Measurements from ENCODE around the gene MB21D2. TPM values are rescaled to one million over a fixed set of nuclear protein-coding genes. Genes with fewer than 3 reads are reported as not detected.

The MB21D2 gene
- polyA plus RNA-seq, 1 donor (not counting 4 experiments of a cell fraction or from before 2014, with no cell fraction given), result 9.0 TPM

GRCh38 chr3:192889679-192890078 is 28.0 kb downstream of the MB21D2 start:
- dilution Hi-C loops (cut with MboI; ENCODE audit: extremely low pct_ligation_motif_present, low sequenced_read_pairs), result no loop called here
- Histone ChIP-seq H3K4me1 (ENCODE audit: control insufficient read depth, extremely low read depth, insufficient read depth, low read length) (peaks cover 68% of the 10 kb centered on the region), H3K4me2 (ENCODE audit: control insufficient read depth, extremely low read depth, insufficient read depth, low read depth, low read length) (peak overlapping the region; percentile 52), H3K27me3 (ENCODE audit: control insufficient read depth, extremely low read depth, insufficient read depth, low read length) (no peaks in the 10 kb centered on the region), H3K9ac (ENCODE audit: control insufficient read depth, extremely low read depth, insufficient read depth, low read length) (no peak overlapping the region), H3K79me2 (ENCODE audit: control insufficient read depth, insufficient read depth, low read length) (peaks cover 53% of the 10 kb centered on the region), H3K4me3 (ENCODE audit: control insufficient read depth in 2 of 3, extremely low read depth in 1 of 3, insufficient read depth in 2 of 3, low read depth in 1 of 3, low read length in 3 of 3) (no peak overlapping the region), H2AFZ (ENCODE audit: control insufficient read depth, low read length) (no peak overlapping the region), H3K9me3 (ENCODE audit: control insufficient read depth, low read depth, low read length) (no peaks in the 10 kb centered on the region), H4K20me1 (ENCODE audit: control insufficient read depth, extremely low read depth, insufficient read depth, low read length) (no peaks in the 10 kb centered on the region), H3K27ac (ENCODE audit: control insufficient read depth, insufficient read depth, low read length) (peak overlapping the region; percentile 23), H3K9me1 (ENCODE audit: control insufficient read depth, extremely low read depth, insufficient read depth, low read length) (no peaks in the 10 kb centered on the region), H3K36me3 (ENCODE audit: control insufficient read depth in 2 of 2, extremely low read depth in 1 of 2, insufficient read depth in 2 of 2, low read length in 2 of 2) (no peaks in the 10 kb centered on the region)
- FAIRE-seq (no peak), DNase-seq (ENCODE audit: low read depth, low spot score) (no peak)
- TF ChIP-seq CTCF (optimal IDR thresholded peaks at IDR 0.05 in 1 of 3, IDR thresholded peaks at IDR 0.05 in 1 of 3, conservative IDR thresholded peaks at IDR 0.05 in 1 of 3; ENCODE audit: extremely low read depth in 1 of 3, insufficient read depth in 2 of 3, low read length in 3 of 3), result no peak
- no peak for TF ChIP-seq EZH2 (IDR thresholded peaks at IDR 0.05; ENCODE audit: low read length)

DNA sequence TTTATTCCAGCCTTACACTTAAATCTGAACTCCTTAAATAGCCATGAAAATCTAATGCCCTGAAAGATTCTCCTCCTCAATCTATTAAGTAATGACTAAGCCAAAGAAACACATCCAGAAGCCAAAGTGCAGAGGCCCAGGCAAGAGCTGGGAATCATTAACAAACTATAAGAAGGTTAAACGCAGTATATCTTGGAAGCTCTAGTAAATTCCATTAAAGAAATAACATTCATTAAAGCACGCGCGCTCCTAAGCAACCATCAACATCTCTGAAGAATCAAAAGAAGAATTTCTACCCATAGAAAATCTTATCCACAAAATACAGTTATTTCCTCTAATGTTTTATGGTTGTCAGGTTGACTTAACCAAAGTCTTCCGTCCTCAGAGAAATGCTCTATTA is 29.5 kb downstream of the MB21D2 start:
- no peak overlapping the region for H3K9ac ChIP-seq (ENCODE audit: control insufficient read depth, extremely low read depth, insufficient read depth, low read length)
- no peak for DNase-seq (ENCODE audit: low read depth, low spot score)
- peaks cover 71% of the 10 kb centered on the region for H3K4me1 ChIP-seq (ENCODE audit: control insufficient read depth, extremely low read depth, insufficient read depth, low read length)
- no peak overlapping the region for H3K4me2 ChIP-seq (ENCODE audit: control insufficient read depth, extremely low read depth, insufficient read depth, low read depth, low read length)
- peaks cover 42% of the 10 kb centered on the region for H3K79me2 ChIP-seq (ENCODE audit: control insufficient read depth, insufficient read depth, low read length)
- no peaks in the 10 kb centered on the region for H3K9me1 ChIP-seq (ENCODE audit: control insufficient read depth, extremely low read depth, insufficient read depth, low read length)
- no peaks in the 10 kb centered on the region for H3K36me3 ChIP-seq (ENCODE audit: control insufficient read depth in 2 of 2, extremely low read depth in 1 of 2, insufficient read depth in 2 of 2, low read length in 2 of 2)
- no peaks in the 10 kb centered on the region for H3K27me3 ChIP-seq (ENCODE audit: control insufficient read depth, extremely low read depth, insufficient read depth, low read length)
- no peaks in the 10 kb centered on the region for H4K20me1 ChIP-seq (ENCODE audit: control insufficient read depth, extremely low read depth, insufficient read depth, low read length)
- H3K4me3 ChIP-seq (ENCODE audit: control insufficient read depth in 2 of 3, extremely low read depth in 1 of 3, insufficient read depth in 2 of 3, low read depth in 1 of 3, low read length in 3 of 3), result no peak overlapping the region
- no peak for FAIRE-seq
- H3K9me3 ChIP-seq (ENCODE audit: control insufficient read depth, low read depth, low read length), result no peaks in the 10 kb centered on the region
- H2AFZ ChIP-seq (ENCODE audit: control insufficient read depth, low read length), result no peak overlapping the region
- dilution Hi-C loops (cut with MboI; ENCODE audit: extremely low pct_ligation_motif_present, low sequenced_read_pairs), result no loop called here
- H3K27ac ChIP-seq (ENCODE audit: control insufficient read depth, insufficient read depth, low read length), result peak overlapping the region; percentile 22
- TF ChIP-seq CTCF (optimal IDR thresholded peaks at IDR 0.05 in 1 of 3, IDR thresholded peaks at IDR 0.05 in 1 of 3, conservative IDR thresholded peaks at IDR 0.05 in 1 of 3; ENCODE audit: extremely low read depth in 1 of 3, insufficient read depth in 2 of 3, low read length in 3 of 3) (no peak), EZH2 (IDR thresholded peaks at IDR 0.05; ENCODE audit: low read length) (no peak)
